Lung (tissue), 13 donors: ENCODE results near the gene ERBB4. TPM values are rescaled to one million over a fixed set of nuclear protein-coding genes. Genes with fewer than 3 reads are reported as not detected.

Experiments used
- ATAC-seq: fragments of 200-7000 bp; cut with Tn5 transposase; one replicate; pipeline ENCODE4 v1.9.1; 2020; ENCODE audit warnings: moderate number of reproducible peaks; ENCODE audit not compliant: insufficient read depth, low FRiP score
- DNase-seq, 3 donors: peaks; one replicate each; pipeline ENCODE4 v3.0.0-alpha.2; 2013 to 2017
- H3K27ac ChIP-seq, 2 donors: one replicate each; pipeline ENCODE4 v1.5.1; 2013; ENCODE audit warnings: mild to moderate bottlenecking in 2 of 2, moderate library complexity in 2 of 2, control low read depth in 1 of 2, inconsistent platforms in 1 of 2, low read depth in 1 of 2, low read length in 1 of 2
- H3K27me3 ChIP-seq, 3 donors: one replicate each; pipeline ENCODE4 v1.5.1; 2013; ENCODE audit warnings: low read length in 2 of 3; ENCODE audit not compliant: control insufficient read depth in 3 of 3, insufficient read depth in 3 of 3
- H3K36me3 ChIP-seq, 4 donors: one replicate each; pipeline ENCODE4 v1.5.1; 2013; ENCODE audit warnings: low read length in 4 of 4, mild to moderate bottlenecking in 1 of 4, moderate library complexity in 1 of 4; ENCODE audit not compliant: control insufficient read depth in 4 of 4, insufficient read depth in 4 of 4
- H3K4me1 ChIP-seq, 5 donors: one replicate each; pipeline ENCODE4 v1.5.1; 2013; ENCODE audit warnings: low read length in 5 of 5, mild to moderate bottlenecking in 2 of 5, moderate library complexity in 1 of 5; ENCODE audit not compliant: control insufficient read depth in 5 of 5, insufficient read depth in 5 of 5
- H3K4me3 ChIP-seq: one replicate; pipeline ENCODE4 v1.5.1; 2013; ENCODE audit warnings: mild to moderate bottlenecking, control low read depth, moderate library complexity
- H3K9ac ChIP-seq, 2 donors: one replicate each; pipeline ENCODE4 v1.5.1; 2013; ENCODE audit warnings: low read length in 2 of 2, control low read depth in 1 of 2; ENCODE audit not compliant: insufficient read depth in 1 of 2
- H3K9me3 ChIP-seq, 4 donors: one replicate each; pipeline ENCODE4 v1.5.1; 2013; ENCODE audit warnings: low read length in 3 of 4, mild to moderate bottlenecking in 1 of 4, moderate library complexity in 1 of 4; ENCODE audit not compliant: control insufficient read depth in 4 of 4, insufficient read depth in 3 of 4
- WGBS, 2 donors: extraction: QIAGEN DNeasy Blood & Tissue Kit; methylation state at CpG; one replicate each; pipeline ENCODE4 v1.1.7; 2013; 5-methylcytosine and 5-hydroxymethylcytosine counted together
- polyA plus RNA-seq, 2 donors: library from polyadenylated mRNA; stranded (reverse); fragments of 200-250 nt; gene quantifications; one replicate each; pipeline ENCODE4 v1.2.1, GENCODE V29; 2013
- small RNA-seq: library from RNA; depleted of rRNA; stranded (forward); fragments of <200 nt; gene quantifications from one replicate; pipeline ENCODE3, GENCODE V24; 2014; ENCODE audit warnings: low replicate concordance
- total RNA-seq, 2 donors: library from RNA; depleted of rRNA in 1 of 2; stranded (reverse); fragments of >200 nt in 1 of 2; gene quantifications; one replicate each; pipeline ENCODE4 v1.2.1, GENCODE V29; 2014 to 2021
- TF ChIP-seq, protein P1 (sequence below): IDR thresholded peaks from 2 replicates; pipeline ENCODE4 v1.5.1; 2012; ENCODE audit warnings: mild to moderate bottlenecking; ENCODE audit errors: control extremely low read depth, extremely low read depth
- donor health status: control.
- donor health status: control.
- donor health status: Bipolar disorder and iron deficiency.
- donor health status: healthy.
- donor health status: DM: yes; HTN: yes; CAD: no.

ERBB4 gene
- total and polyA plus RNA-seq, 4 donors, result 0.41 to 16.8 (median 5.3) TPM

DNA sequence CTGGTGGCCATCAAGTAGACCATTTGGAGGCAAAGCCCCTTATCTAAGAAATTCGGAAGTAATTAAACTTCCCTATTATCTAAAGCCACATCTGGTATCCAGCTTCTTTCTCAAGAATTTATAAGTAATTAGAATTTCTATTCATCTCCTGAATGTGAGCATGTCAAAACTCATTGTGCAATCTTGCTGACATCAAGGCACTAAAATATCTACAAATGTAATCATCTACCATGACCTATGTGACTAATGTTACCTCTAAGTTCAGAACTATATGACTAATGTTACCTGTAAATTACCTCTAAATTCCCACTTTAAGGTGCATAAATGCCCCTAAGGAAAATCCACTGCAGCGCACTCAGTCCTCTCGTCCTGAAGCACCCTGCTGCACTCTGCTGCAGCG lies 1209.2 kb downstream of the ERBB4 start:
- WGBS, 2 donors, result 89 to 93% methylated on average over 4 of the region's 4 CpGs
- TF ChIP-seq, protein P1, sequence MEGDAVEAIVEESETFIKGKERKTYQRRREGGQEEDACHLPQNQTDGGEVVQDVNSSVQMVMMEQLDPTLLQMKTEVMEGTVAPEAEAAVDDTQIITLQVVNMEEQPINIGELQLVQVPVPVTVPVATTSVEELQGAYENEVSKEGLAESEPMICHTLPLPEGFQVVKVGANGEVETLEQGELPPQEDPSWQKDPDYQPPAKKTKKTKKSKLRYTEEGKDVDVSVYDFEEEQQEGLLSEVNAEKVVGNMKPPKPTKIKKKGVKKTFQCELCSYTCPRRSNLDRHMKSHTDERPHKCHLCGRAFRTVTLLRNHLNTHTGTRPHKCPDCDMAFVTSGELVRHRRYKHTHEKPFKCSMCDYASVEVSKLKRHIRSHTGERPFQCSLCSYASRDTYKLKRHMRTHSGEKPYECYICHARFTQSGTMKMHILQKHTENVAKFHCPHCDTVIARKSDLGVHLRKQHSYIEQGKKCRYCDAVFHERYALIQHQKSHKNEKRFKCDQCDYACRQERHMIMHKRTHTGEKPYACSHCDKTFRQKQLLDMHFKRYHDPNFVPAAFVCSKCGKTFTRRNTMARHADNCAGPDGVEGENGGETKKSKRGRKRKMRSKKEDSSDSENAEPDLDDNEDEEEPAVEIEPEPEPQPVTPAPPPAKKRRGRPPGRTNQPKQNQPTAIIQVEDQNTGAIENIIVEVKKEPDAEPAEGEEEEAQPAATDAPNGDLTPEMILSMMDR, result no peak

DNA sequence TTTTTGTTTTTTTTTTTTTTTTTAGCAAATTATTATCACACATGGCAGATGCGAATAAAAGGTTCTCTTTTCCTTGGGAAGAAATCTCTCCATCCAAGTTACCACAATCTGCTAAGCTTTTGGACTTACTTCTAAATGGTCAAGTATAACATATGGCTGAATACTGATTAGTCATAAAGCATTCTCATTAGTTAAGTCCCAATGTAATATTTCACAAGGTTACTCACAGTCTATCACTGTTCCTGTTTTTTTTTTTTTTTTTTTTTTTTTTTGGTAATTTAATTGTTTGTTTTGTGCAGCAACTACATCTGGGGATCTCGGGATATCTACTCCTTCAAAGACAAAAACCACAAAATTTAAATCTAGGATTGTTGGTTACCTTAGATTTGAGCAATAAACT lies 1210.5 kb downstream of the ERBB4 start:
- Histone ChIP-seq H3K4me3 (no peak overlapping the region), H3K27ac (no peak overlapping the region), H3K9me3 (no peaks in the 10 kb centered on the region), H3K36me3 (no peaks in the 10 kb centered on the region), H3K27me3 (no peaks in the 10 kb centered on the region), H3K9ac (no peak overlapping the region), H3K4me1 (no peaks in the 10 kb centered on the region)
- no peak for DNase-seq
- no peak for ATAC-seq
- TF ChIP-seq, protein P1, result no peak
- WGBS, 2 donors, result 87 to 89% methylated on average over 2 of the region's 2 CpGs

More for the DNA sequence above, 1209.2 kb downstream of the ERBB4 start:
- H3K9me3 ChIP-seq, result no peaks in the 10 kb centered on the region
- DNase-seq (no peak), ATAC-seq (no peak)
- no peak overlapping the region for H3K27ac ChIP-seq
- no peaks in the 10 kb centered on the region for H3K4me1 ChIP-seq
- no peak overlapping the region for H3K9ac ChIP-seq
- no peaks in the 10 kb centered on the region for H3K27me3 ChIP-seq
- no peaks in the 10 kb centered on the region for H3K36me3 ChIP-seq
- no peak overlapping the region for H3K4me3 ChIP-seq

Small RNAs within 50 kb of the gene (small RNA-seq; reads per million reads assigned to genes)
- gene MIR548F2 (not detected), gene RNA5SP119 (not detected)
